ENCODE measurements around the gene CCS.

GRCh38 chr11:66550887-66551286, 42.1 kb upstream of the CCS start:
- TF ChIP-seq CTCF (conservative IDR thresholded peaks at IDR 0.05 in 1 of 2, IDR thresholded peaks at IDR 0.05 in 1 of 2; ENCODE audit: low read depth in 1 of 2, low read length in 2 of 2), result no peak
- TF ChIP-seq EZH2 (IDR thresholded peaks at IDR 0.05; ENCODE audit: low read length, missing control alignments), result no peak
